Midbrain (tissue), 1 donor: ENCODE data around the gene FNTB.

ENCODE experiments used
- DNase-seq: peaks from one replicate; lab custom pipeline; 2025; lab: John Stamatoyannopoulos, UW

Gene FNTB

DNA sequence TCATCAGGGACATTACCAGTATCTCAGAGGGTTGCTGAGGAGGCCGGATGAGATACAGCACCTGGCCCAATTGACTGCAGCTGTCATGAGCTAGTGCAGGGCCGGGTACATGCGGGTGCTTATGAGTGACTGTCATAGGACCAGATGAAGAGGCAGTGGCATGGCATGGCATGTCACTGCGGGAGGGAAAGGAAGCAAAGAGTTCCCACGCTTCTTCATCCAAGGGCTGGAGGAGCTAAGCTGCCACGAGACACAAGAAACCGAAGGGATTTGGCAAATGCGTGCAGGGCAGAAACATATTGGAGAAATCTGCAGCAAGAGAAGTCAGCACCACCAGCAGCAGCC is 33.4 kb upstream of the FNTB start:
- DNase-seq = no peak

DNA sequence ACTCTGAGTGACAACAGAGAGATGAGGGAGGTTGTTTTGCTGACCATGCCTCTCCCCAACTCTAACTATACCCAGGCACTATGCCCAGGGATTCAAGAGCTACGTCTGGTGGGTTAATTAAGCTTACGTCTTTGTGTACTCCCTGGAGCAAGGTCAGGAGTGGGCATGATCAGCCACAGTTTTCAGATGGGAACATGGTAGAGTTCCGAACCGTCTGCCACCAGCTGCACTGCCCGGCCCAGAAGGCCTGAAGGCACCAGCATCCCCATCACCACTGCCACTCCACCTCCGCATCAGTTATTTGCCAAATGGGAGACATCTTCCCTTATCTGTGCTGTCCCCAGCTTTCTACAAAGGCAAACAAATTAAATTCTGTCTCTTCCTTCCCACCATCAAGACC is 33.0 kb upstream of the FNTB start:
- no peak for DNase-seq

DNA sequence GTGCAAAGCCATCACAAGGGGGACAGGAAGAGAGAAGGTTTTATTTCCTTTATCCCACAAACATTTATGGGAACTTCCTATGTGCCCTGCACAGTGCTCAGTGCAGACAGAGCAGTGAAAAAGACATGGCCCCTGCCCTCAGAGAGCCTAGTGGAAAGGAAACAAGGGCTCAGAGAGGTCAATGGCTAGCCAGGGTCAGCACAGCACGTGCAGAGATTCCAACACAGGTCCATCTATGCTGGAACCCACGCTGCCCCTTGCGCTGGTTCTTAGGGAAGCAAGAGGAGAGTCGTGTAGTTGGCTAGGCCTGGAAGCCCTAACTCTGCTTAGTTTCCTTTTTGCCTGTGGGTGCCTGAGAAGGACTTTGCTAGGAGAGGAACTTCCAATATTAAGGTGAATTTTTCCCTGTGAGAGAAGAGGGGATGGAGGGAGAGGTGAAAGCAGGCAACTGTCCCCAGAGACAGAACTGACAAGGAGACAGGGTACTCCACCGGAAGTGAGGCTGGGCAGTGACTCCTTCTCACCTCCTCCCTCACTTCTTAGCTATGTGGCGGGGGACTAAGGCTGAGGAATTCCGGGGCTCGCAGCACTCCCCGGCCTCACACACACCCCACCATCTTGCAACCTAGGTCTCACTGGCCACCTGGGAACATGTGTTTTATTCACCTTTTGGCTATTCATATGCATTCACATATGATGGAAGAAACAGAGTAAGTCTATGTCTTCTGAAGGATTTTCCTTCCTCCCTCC is 32.0 kb upstream of the FNTB start:
- DNase-seq = no peak

DNA sequence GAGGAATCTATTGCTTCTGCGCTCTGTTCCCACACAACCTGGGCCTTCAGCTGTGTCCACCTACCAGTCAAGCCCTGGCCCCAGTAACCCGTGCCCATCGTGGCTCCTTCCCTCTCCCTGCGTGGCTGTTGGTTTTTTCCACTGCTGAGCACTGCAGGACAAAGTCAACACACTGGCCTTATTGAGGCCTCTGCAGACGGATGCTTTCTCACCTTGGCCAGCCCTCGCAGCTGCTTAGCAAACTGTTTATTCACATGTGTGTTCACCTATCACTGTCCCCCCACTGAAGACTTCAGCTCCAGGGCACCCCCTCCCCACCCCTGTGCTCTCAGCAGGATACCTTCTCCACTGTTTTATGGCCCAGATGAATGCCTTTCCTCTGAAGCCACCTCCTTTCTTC is 31.4 kb upstream of the FNTB start:
- DNase-seq = no peak

DNA sequence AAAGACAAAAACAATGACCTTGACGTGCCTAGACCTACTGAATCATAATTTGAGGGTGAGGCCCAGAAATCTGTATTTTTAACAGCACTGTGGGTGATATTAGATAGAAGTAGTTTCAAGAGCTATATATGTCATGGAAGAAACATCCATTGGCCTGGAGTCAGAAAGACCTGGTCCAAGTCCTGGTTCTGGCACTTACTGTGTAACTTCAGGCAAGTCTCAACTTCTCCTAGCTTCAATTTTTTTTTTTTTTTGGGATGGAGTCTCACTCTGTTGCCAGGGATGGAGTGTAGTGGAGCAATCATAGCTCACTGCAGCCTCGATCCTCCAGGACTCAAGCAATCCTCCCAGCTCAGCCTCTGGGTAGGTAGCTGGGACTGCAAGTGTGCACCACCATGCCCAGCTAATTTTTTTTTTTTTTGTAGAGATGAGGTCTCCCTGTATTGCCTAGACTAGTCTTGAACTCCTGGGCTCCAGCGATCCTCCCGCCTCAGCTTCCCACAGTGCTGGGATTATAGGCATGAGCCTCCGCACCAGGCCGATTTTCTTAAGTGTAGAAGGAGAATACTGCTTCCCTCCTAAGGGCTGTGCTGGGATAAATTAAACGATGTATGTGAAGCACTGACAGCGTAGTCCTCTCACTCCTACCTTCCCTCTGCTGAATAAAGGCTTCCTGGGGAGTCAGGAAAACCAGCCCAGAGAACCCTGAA is 29.8 kb upstream of the FNTB start:
- DNase-seq = no peak

DNA sequence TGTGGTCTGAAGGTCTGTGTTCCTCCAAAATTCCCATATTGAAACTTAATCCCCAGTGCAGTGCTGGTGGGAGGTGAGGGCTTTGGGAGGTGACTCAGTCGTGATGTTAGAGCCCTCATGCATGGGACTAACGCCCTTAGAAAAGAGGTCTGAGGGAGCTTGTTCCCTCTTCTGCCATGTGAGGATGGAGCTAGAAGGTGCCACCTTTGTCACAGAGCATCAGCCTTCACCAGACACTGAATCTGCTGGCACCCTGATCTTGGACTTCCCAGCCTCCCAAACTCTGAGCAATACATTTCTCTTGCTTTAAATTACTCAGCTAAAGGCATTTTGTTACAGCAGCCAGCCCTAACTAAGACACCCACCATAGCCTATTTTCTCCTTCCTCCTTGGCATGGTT is 28.5 kb upstream of the FNTB start:
- no peak for DNase-seq

DNA sequence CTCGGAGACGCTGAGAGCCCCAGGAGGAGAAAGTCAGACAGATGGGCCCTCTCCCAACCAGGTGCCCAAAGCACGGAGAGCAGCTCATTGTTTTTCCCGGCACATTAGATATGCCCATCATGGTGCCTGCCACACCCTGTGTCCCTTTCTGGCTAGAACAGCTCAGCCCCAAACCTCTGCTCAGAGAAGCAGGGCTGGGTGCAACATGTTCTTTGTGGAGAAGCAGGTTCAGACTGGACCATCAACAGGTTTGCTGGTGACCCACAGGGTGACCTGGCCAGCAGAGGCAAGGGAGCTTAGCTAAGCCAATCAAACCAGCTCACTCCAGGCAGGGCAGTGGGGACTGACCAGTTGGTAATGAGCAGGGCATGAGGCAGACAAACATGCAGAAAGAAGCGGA is 28.0 kb upstream of the FNTB start:
- DNase-seq = no peak

DNA sequence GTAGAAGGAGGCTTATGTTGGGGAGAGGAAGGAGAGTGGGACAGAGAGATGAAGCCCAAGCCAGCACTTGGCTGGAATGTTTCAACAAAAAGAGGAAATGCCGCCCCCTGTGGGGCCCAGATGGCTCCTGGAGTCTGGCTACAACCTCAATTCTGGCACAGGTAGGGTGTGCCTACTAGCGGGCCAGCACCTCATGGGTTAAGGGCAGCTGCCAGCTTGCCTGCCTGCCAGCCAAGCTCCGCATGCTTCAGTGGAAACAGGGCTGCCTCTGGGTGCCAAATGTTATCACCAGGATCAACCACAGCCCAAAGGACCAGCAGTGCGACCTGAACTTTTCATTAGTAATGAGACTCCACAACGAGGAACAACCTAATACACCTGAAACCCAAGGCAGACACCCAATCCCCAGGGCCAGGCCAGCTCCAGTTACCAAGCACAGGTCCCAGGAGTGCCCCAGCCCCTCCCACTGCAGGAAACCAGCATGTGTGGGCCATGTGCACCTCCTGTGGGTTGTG is 25.9 kb upstream of the FNTB start:
- DNase-seq = no peak

DNA sequence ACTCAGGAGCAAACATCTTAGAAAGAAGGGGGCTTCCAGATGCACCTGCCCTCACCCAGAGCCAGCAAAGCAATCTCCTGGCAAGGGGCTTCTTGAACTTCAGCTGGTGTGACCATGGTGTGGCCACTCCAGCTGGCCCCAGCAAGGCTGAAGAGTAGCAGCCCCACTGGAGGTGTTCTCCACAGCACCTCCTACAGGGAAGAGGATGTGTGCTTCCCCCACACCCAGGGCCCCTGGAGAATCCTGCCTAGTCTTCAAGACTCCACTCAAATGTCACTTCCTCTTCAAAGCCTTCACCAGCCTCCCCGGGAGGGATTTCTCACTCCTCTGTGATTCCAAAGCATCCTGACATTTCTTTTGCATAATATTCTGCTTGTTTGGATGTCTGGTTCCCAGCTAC is 23.1 kb upstream of the FNTB start:
- no peak for DNase-seq

DNA sequence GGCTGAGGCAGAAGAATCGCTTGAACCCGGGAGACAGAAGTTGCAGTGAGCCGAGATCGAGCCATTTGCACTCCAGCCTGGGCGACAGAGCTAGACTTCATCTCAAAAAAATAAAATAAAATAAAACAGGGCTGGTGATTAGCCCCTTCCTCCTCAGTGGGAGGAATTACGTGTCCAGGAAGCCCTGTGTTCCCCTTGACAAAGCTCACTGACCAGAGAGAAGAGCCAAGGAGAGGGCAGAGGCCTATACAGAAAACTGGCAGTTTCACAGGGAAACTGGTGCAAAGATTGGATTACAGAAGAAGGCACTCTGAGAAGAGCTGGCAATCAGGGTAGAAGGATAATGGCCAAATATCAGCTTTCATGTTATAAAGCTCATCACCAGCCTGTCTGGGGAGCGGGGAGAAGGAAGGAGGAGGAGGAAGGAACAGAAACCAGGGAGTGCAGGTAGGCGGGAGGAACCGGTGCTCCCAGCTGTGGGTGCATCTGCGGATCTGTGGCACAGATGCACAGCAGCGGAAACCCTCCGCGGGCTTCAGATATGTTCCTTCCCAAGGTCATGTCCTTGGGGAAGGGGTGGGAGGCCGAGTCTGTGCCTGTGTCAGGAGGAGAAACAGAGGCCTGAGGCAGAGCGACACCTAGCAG is 21.2 kb upstream of the FNTB start:
- DNase-seq = no peak

DNA sequence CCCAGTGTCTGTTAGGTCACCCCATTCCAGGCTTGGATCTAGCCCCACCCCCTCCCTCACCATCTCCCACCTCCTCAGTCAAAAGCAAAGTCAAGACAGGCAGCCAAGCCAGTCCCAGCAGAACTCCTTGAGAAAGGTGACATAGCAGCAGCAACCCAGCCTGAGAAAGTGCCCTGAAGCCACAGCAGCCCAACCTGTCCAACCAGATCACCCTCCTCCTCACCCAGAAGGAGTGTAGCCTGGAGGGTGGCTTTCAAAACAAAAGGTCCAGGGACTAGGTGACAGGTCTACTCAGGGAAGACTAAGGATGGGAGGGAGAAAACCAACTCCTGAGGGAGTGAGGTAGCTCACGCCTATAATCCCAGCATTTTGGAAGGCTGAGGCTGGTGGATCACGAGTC is 19.7 kb upstream of the FNTB start:
- no peak for DNase-seq

DNA sequence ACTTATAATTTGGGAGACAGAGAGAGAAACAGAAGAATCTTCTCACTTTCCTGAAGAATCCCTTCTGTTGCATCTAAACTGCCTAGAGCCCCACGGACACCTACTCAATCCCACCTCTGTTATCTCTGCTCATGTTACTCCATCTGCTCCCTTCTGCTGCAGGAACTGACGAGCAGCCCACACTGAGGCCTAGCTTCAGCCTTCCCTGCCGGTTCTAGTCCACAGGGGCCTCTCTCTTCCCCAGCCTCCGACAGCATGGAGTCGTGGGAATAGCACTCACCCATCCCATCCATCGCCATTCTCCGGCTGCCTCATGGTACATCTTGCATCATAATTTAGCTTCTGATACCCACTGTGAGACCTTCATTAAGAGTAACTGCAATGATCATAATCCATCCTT is 18.5 kb upstream of the FNTB start:
- DNase-seq = no peak

DNA sequence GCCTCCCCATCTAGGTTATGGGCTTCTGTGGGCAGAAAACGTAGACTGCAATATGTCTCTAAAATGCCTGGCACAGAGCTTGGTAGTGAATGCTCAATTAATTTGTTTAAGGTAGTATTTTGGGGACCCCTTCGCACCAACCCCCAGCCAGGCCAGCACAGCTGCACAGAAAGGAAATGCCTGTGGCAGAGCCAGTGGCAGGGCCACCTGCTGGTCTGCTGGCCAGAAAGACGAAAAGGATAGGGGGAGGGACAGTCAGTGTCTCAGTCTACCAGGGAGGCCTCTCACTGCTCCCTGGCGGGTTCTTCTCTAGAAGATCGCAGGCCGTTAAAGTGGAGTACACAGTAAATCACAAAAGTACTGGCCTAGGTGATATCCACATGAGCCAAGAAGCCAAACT is 18.0 kb upstream of the FNTB start:
- no peak for DNase-seq

DNA sequence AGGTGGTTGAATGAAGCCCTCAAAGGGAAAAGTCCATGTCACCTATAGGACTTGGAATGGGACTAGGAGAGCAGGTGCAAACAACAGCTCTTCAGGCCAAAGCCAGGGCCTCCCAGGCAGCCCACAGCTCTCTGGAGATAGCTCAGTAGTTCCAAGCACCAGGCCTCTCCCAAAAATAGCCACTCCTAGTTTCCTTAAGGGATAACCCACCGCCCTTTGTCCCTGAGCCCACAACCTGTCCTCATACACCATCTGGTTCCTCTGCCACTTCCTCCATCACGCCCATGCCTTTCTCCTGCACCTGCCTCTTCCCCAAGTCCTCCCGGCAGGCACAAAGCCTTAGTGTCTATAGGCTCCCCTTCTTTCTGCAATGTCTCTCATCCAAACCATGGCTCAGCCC is 16.7 kb upstream of the FNTB start:
- no peak for DNase-seq

DNA sequence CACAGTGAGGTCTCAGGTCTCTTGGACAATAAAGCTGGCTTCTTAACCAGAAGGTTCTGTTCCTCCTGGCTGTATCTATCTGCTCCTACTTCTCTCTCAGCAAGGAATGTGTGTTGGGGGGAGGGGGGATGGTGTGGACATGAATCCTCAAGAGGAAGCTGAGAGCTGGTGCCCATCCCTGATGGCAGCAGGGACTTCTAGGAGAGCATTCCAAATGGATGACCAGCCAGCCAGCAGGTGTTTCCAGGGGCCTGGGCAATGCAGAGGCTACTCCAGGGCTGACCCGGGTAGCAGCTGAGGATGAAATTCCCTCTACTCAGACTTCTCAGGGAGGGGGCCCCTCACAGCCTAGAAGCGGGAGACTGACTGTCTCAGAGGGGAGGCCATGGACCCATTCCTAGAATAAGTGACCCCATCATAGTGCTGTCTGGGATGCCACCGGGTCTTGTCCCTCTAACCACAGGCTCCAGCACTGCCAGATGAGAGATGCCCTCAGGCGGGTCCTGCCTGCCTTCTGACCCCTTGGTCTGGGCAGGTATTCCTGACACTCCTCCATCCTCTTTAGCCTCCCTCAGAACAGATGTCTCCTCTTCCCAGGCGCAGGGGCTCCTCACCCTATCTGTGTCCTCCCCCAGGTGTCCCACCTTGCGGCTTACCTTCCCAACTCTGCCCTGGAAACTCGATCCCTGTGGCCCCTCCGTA is 15.8 kb upstream of the FNTB start:
- DNase-seq = no peak

DNA sequence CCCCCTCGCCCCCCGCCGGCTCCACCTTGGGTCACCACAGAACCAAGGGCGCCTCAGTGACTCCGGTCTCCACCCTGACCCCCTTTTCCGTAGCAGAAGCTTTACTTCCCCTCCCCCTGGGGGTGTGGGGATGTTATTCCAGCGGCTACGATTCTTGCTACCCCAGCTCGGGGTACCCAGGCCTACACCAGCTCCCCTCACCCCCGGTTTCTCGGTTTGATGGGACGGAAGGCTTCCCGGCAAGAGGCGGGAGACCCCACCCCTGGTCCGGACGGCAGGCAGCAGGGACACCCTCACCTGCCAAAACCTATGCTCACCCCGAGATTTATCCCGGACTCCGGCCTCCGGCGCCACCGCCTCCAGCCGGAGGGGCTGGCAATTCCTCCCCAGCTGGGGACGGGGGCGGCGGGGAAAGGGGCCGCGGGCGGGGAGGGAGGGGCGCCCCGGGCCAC is 15.2 kb upstream of the FNTB start:
- no peak for DNase-seq

DNA sequence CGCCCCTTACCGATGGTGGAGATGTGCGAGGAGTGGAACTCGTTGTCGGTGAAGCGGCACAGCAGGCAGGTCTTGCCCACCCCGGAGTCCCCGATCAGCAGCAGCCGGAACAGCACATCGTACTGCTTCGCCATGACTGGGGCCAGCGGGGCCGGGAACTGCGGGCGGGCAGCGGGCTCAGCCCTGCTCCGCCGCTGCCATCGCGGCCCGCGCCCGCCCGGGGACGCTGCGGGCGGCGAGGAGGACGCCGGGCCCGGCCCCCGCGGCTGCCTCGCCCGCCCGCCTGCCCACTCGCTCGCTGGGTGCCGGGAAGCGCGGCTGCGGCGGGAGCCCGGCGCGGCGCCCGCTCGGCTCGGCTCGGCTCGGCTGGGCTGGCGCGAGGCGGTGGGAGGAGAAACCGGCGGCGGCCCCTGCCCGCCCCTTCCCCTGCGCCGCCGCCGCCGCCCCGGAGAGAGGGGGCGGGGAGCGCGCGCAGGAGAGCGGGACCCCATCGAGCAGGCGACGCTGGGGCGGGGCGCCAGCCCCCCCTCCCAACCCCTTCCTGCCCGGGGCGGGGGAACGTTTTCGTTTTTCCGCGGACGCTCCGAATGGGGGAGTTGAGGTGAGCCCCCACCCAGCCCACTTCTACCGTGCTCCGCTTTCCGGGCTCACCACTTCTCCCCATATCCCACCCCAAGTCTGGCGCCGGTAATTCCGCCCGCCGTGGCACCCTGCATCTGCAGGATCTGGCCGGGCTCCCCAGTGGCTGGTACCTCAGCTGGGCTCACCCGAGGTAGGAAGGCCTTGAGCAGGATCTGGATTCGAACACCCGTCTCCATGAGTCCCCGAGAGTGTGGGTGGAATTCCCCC is 14.5 kb upstream of the FNTB start, which contains the start of gene RAB15:
RAB15 (minus strand) TSS at position 394 of the 849 bp plus-strand sequence; CDS start at position 134, 260 bp downstream.
- DNase-seq = no peak

DNA sequence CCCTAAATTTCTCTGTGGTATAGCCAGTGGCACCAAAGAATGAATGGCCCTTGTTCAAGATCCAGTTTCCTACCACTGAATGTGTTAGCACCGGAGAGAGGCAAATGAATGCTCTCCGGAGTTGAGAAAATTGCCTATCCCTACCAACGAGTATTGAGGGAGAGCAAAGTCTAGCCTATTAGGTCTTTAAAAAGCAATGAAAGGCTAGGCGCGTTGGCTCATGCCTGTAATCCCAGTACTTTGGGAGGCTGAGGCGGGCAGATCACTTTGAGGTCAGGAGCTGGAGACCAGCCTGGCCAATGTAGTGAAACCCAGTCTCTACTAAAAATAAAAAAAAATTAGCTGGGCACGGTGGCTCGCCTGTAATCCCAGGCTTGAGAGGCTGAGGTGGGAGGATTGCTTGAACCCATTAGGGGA is 13.7 kb upstream of the FNTB start:
- no peak for DNase-seq

DNA sequence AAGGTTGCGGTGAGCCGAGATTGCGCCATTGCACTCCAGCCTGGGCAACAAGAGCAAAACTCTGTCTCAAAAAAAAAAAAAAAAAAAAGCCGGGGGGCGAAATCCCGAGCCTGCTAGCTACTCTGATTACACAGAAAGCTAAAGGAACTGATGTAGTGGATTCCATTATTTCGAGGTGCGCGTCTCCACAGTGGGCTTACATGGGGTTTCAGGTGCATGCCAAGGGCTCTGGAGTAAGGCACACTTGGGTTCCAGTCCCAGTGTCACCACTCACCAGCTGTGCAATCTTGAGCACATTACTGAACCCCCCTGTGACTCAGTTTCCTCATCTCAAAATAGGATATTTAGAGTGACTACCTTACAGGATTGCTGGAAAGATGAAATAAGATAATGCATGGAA is 12.9 kb upstream of the FNTB start:
- DNase-seq = no peak

DNA sequence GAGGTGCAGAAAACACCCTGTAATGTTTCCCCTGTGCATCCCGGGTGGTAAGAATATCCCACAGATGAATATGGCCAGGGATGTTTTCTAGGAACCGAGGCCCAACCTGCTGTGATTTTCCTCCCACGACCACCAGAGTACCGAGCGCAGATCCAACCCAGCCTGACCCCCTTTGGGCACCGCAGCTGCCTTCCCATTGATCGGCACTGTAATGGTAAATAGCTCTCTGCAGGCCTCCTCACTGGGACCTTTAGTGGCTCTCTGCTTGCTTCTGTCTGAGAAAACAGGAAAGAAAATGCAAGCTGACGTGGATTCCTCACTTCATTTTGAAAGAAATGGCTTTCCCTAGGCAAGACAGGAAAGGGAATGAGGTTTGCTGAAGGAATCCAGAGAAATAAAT is 12.1 kb upstream of the FNTB start:
- DNase-seq = no peak

DNA sequence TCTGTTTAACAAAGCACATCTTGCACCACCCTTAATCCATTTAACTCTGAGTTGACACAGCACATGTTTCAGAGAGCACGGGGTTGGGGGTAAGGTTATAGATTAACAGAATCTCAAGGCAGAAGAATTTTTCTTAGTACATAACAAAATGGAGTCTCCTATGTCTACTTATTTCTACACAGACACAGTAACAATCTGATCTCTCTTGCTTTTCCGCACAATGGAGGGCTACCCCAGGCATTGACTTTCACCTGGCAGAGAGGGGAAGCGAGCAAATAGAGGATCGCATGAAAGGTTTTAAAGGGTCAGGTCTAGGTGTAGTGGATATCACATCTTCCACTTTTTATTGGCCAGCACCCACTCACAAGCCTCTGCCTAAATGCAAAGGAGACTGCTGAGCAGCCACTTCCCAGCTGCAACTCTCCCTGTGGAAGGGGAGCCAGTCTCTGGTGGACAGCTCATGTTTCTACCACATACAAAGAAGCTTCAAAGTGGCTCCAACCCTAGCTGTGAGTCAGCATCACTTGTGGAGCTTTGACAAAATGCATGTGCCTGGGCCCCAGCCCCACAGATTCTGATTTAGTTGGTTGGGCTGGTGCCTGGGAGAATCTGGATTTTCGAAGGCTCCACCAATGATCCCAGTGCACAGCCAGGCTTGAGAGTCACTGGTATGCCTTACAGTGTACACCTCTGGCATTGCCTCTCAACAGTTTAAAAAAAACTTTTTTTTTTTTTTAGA is 7.2 kb upstream of the FNTB start:
- DNase-seq = no peak
